HG03280 (cell line): ENCODE measurements around the gene MPHOSPH9.
"Not testable (repeated sequence)": the region's sequence is repeated elsewhere in the genome, so short reads cannot be mapped to it uniquely, and the experiment has no call there.

Experiments
- ATAC-seq: cut with Tn5 transposase; IDR thresholded peaks from one replicate; pipeline ENCODE4 v1.9.1; 2021; ENCODE audit warnings: mild to moderate bottlenecking, moderate library complexity; ENCODE audit not compliant: unreplicated experiment

Gene MPHOSPH9

GRCh38 chr12:123261196-123261595, 28.3 kb upstream of the MPHOSPH9 start:
- ATAC-seq: no peak

GRCh38 chr12:123260081-123260480, 27.1 kb upstream of the MPHOSPH9 start:
- ATAC-seq: no peak

GRCh38 chr12:123258593-123258992, 25.7 kb upstream of the MPHOSPH9 start:
- no peak for ATAC-seq

GRCh38 chr12:123254853-123255446, 22.0 kb upstream of the MPHOSPH9 start:
- ATAC-seq: no peak

DNA sequence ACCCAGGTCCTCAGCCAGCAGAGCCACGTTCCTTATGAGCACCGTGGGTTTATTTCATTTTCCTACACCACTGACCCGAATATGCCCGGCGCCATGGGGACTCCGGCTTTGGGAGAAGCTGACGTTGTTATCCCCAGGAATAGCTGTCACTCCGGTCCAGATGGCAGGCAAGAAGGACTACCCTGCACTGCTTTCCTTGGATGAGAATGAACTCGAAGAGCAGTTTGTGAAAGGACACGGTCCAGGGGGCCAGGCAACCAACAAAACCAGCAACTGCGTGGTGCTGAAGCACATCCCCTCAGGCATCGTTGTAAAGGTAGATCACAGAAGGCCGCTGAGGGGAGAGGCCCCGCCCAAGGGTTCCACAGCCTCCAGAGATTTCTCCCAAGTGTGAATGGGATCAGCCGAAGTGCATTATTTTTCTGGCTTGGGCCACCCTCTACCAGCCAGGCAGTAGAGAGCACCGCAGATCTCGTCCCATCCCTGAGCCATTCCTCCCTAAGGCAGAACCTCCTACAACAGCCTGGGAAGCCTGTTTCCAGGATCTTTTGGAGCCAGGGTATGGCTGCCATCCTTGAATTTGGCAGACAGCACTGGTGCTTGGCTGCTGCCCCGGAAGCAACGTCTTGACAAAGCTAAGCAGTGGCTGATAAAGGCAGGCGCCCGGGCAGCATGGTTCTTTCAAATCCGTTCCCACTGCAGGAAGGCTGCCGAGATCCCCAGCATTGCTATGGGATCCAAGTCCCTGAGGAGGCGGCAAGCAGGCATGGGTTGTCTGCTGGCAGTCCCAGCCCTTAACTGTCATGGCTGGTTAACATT, 20.9 kb upstream of the MPHOSPH9 start:
- ATAC-seq: no peak

DNA sequence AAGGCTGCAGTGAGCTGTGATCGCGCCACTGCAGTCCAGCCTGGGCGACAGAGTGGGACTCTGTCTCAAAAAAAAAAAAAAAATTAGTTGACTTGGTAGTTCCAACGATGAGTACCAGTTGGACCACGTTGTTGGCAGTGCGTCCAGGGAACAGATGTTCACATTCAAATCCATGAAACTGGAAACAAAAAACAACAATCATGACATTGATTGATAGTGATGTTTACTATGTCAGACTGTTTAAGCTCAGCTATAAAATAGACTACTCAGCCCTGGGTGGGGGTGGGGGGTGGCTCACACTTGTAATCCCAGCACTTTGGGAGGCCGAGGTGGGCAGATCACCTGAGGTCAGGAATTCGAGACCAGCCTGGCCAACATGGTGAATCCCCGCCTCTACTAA, 19.4 kb upstream of the MPHOSPH9 start:
- ATAC-seq: not testable (repeated sequence)

GRCh38 chr12:123251403-123252076, 18.6 kb upstream of the MPHOSPH9 start:
- no peak for ATAC-seq

- no peak for ATAC-seq
Measured at GRCh38 chr12:123250471-123251383, 17.8 kb upstream of the MPHOSPH9 start.

GRCh38 chr12:123248996-123249741, 16.2 kb upstream of the MPHOSPH9 start:
- not testable (repeated sequence) for ATAC-seq

DNA sequence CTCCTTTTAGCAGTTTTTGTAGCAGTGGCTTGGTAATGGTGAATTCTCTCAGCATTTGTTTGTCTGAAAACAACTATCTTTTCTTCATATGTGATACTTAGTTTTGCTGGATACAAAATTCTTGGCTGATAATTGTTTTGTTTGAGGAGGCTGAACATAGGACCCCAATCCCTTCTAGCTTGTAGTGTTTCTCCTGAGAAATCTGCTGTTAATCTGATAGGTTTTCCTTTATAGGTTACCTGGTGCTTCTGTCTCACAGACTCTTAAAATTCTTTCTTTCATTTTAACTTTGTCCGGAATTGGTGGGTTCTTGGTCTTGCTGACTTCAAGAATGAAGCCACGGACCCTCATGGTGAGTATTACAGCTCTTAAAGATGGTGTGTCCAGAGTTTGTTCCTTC, 15.2 kb upstream of the MPHOSPH9 start:
- ATAC-seq: not testable (repeated sequence)

DNA sequence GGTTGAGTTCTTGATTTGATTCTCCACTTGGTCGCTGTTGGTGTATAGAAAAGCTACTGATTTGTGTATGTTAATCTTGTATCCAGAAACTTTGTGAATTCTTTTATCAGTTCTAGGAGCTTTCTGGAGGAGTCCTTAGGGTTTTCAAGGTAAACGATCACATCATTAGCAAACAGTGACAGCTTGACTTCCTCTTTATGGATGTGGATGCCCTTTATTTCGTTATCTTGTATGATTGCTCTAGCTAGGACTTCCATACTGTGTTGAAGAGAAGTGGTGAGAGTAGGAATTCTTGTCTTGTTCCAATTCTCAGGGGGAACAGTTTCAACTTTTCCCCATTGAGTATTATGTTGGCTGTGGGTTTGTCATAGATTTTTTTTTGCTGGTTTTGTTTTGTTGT, 12.7 kb upstream of the MPHOSPH9 start:
- ATAC-seq: no peak

DNA sequence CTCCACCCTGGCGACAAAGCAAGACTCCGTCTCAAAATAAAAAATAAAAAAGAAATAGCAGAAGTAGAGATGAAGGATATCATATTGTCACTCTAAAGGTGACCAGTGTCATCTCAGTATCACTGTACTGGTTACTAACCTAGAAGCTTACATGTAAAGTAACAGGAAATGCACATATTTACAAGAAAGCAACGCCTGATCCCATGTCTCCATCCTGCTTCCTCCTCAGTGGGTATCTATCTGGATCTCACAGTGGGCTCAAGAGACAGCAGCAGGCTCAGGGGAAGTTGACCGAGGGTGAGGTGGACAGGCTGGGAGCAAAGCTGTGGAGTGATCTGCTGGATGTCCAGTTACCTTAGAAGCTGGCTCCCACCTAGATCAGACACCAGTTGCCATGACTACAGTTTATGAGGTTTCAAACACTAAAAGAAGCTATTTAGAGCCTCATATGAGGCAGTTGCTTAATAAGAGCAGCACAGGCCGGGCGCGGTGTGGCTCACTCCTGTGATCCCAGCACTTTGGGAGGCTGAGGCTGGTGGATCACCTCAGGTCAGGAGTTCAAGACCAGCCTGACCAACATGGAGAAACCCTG, 10.8 kb upstream of the MPHOSPH9 start:
- no peak for ATAC-seq

DNA sequence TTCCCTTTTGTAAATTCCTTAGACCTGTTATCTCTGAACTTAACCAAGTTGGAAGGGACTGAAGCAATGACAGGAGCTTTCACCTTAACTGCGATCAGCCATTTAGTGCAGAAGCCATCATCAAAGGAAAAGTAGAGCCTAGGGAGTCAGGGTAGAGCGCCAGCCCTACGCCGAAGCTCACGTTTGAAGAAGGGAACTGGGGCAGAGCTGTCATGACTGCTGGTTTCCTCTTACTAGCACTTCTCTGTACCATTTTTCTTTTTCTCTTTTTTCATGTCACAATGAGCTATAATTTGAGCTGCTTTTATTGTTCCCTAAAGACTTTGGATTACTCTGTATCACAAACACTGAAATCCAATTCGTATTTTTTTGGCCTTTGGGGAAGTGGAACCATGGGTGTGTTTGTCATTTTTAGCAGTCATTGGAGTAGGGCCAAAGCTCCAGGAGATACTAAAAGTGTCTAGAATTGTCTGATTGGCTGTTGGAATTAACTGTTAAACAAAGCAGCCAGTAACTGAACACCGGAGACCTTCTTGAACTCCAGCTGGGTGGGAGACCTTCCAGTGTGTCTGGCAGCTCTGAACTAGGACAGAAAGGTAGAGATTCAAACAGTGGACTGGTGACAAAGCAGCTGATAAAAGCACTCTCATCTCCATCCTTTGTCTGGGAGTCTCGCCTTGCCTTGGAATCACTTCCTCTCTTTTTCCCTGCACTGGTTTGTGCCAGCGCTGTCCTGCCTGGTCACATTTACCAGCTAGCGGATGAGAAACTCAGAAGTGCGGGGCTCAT, 9.4 kb upstream of the MPHOSPH9 start:
- ATAC-seq: no peak

GRCh38 chr12:123238961-123239360, 6.0 kb upstream of the MPHOSPH9 start:
- ATAC-seq: no peak

GRCh38 chr12:123238330-123238682, 5.4 kb upstream of the MPHOSPH9 start:
- ATAC-seq: no peak

- ATAC-seq: no peak
Measured at GRCh38 chr12:123237646-123238329, 4.8 kb upstream of the MPHOSPH9 start.

DNA sequence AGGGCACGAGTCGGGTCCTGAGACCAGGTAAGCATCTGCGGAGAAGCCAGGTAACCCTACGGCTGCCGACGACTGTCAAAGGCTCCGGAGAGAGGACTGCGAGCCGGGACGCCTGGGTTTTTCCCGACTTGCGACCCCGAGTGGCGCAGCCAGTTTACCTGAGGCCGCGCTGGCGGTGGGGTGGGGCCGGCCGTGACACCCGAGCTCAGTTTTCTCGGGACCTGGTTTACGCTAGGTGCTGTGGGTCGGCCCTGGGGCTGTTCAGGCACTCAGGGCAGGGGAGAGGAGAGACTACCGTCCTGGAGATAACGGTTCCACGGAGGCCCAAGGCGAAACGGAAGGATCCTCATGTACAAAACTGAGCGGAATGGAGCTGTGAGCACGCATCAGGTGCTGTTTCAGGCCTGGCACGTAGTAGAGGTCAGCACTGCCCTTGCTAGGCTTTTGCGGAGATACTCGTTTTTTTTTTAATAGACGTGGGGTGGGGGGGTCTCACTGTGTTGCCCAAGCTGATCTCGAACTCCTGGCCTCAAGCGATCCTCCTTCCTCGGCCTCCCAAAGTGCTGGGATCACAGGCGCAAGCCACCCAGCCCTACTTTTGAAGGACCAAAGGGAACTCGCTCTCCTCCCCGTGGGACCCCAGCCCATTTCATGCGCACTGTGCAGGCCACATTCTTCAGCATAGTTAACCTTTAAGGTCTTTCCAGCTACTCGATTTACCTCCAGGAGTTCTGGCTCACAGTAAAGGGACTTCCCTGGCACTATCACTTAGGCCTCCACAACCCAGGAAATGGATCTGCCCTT, 766 bp upstream of the MPHOSPH9 start:
- peak; percentile 9 for ATAC-seq

DNA sequence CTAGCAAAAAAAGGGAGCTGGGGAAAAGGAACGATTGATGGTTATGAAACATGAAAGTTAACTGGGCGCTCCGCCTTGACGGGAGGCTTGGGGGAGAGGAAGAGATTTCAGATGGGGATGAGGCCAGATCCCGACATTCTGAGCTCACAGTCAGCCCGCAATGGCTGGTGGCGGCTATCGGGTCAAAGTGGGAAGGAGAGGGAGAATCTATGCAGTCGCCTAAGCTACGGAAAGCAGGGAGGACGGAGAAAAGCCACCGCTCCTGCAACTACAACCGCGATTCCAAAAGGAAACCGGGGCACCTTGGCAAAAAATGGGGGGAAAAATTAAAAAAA, 502 bp downstream of the MPHOSPH9 start:
- ATAC-seq: peak; percentile 2
